Hepatocyte (in vitro differentiated cells): ENCODE results near the gene SHROOM4. TPM values are rescaled to one million over a fixed set of nuclear protein-coding genes. Genes with fewer than 3 reads are reported as not detected.

Experiments used
- DNase-seq: peaks from one replicate; pipeline ENCODE4 v3.0.0-alpha.2; 2016; ENCODE audit warnings: low spot score
- H2AFZ ChIP-seq: fragments of 200-600 bp; sonication (generic); 2 replicates; pipeline ENCODE4 v1.6.0; 2016; ENCODE audit warnings: antibody characterized with exemption, mild to moderate bottlenecking
- H3K27ac ChIP-seq: fragments of 200-600 bp; sonication (generic); 2 replicates; pipeline ENCODE4 v1.5.1; 2016; ENCODE audit warnings: mild to moderate bottlenecking
- H3K27me3 ChIP-seq: fragments of 200-600 bp; sonication (generic); 2 replicates; pipeline ENCODE4 v1.6.1; 2016
- H3K36me3 ChIP-seq: fragments of 200-600 bp; sonication (generic); replicated peaks from 2 replicates; pipeline ENCODE4 v1.5.1; 2016; ENCODE audit warnings: low read depth; ENCODE audit not compliant: insufficient read depth
- H3K4me1 ChIP-seq: fragments of 200-600 bp; sonication (generic); 2 replicates; pipeline ENCODE4 v1.5.1; 2016; ENCODE audit warnings: mild to moderate bottlenecking, moderate library complexity; ENCODE audit not compliant: insufficient read depth
- H3K4me2 ChIP-seq: fragments of 200-600 bp; sonication (generic); 2 replicates; pipeline ENCODE4 v1.6.0; 2016
- H3K4me3 ChIP-seq: fragments of 200-600 bp; sonication (generic); 2 replicates; pipeline ENCODE4 v1.5.1; 2016; ENCODE audit warnings: mild to moderate bottlenecking
- H3K79me2 ChIP-seq: fragments of 200-600 bp; sonication (generic); 2 replicates; pipeline ENCODE4 v1.6.0; 2017; ENCODE audit warnings: mild to moderate bottlenecking
- H3K9me2 ChIP-seq: fragments of 200-600 bp; sonication (generic); replicated peaks from 2 replicates; pipeline ENCODE4 v1.6.0; 2017; ENCODE audit warnings: mild to moderate bottlenecking; ENCODE audit not compliant: insufficient read depth
- H3K9me3 ChIP-seq: fragments of 200-600 bp; sonication (generic); 2 replicates; pipeline ENCODE4 v1.5.1; 2016; ENCODE audit warnings: low read depth, mild to moderate bottlenecking
- H4K20me1 ChIP-seq: fragments of 200-600 bp; sonication (generic); 2 replicates; pipeline ENCODE4 v1.6.0; 2016; ENCODE audit warnings: mild to moderate bottlenecking; ENCODE audit not compliant: insufficient read depth, poor library complexity, severe bottlenecking
- CTCF ChIP-seq: fragments of 200-600 bp; sonication (generic); IDR thresholded peaks from 2 replicates; pipeline ENCODE4 v1.5.1; 2016; ENCODE audit warnings: antibody characterized with exemption, mild to moderate bottlenecking; ENCODE audit not compliant: poor library complexity
- EZH2 ChIP-seq: fragments of 200-600 bp; sonication (generic); IDR thresholded peaks from 2 replicates; pipeline ENCODE4 v1.6.1; 2016; ENCODE audit warnings: antibody characterized with exemption, mild to moderate bottlenecking, borderline replicate concordance
- EZH2phosphoT487 ChIP-seq: fragments of 200-600 bp; sonication (generic); IDR thresholded peaks from one replicate; pipeline ENCODE4 v1.6.1; 2018; ENCODE audit warnings: antibody characterized with exemption, mild to moderate bottlenecking, low read depth, moderate library complexity; ENCODE audit not compliant: unreplicated experiment, severe bottlenecking
- WGBS: methylation state at CpG from one replicate; pipeline ENCODE4 v1.1.6; 2016; ENCODE audit warnings: low lambda C conversion rate; ENCODE audit errors: missing lambda C conversion rate; 5-methylcytosine and 5-hydroxymethylcytosine counted together
- polyA plus RNA-seq: library from polyadenylated mRNA; unstranded; fragments of >200 nt; fragmentation: Nextera tagmentation; extraction: Ambion mirVana; gene quantifications from 2 replicates; pipeline ENCODE4 v1.2.1, GENCODE V29; 2016
- total RNA-seq: library from RNA; depleted of rRNA; stranded (reverse); fragments of >200 nt; gene quantifications from 2 replicates; pipeline ENCODE4 v1.2.3, GENCODE V29; 2014

The SHROOM4 gene
- total and polyA plus RNA-seq, 2 experiments from 2014 or later, result 1.6 to 7.1 TPM

GRCh38 chrX:50825825-50826224 is 11.8 kb upstream of the SHROOM4 start:
- H3K4me2 ChIP-seq, result no peak overlapping the region
- no peaks in the 10 kb centered on the region for H3K27me3 ChIP-seq
- no peak overlapping the region for H3K4me3 ChIP-seq
- no peak for DNase-seq
- H3K4me1 ChIP-seq, result no peaks in the 10 kb centered on the region
- H4K20me1 ChIP-seq, result no peaks in the 10 kb centered on the region
- H2AFZ ChIP-seq, result no peak overlapping the region
- TF ChIP-seq EZH2phosphoT487 (no peak), EZH2 (no peak), CTCF (no peak)
- H3K36me3 ChIP-seq, result no peaks in the 10 kb centered on the region
- 76% methylated on average over 2 of the region's 2 CpGs for WGBS
- H3K9me3 ChIP-seq, result no peaks in the 10 kb centered on the region
- no peak overlapping the region for H3K27ac ChIP-seq
- H3K9me2 ChIP-seq, result no peaks in the 10 kb centered on the region
- no peaks in the 10 kb centered on the region for H3K79me2 ChIP-seq

GRCh38 chrX:50818986-50819385 is 5.0 kb upstream of the SHROOM4 start:
- Histone ChIP-seq H2AFZ (no peak overlapping the region), H3K9me3 (no peaks in the 10 kb centered on the region), H3K27me3 (no peaks in the 10 kb centered on the region), H4K20me1 (no peaks in the 10 kb centered on the region), H3K79me2 (no peaks in the 10 kb centered on the region), H3K4me3 (no peak overlapping the region), H3K9me2 (no peaks in the 10 kb centered on the region), H3K36me3 (no peaks in the 10 kb centered on the region), H3K4me1 (peaks cover 5% of the 10 kb centered on the region), H3K4me2 (no peak overlapping the region), H3K27ac (no peak overlapping the region)
- 84% methylated on average over 1 of the region's 1 CpG for WGBS
- TF ChIP-seq EZH2, result no peak
- TF ChIP-seq EZH2phosphoT487, result no peak
- no peak for TF ChIP-seq CTCF
- DNase-seq, result no peak

- H3K79me2 ChIP-seq, result peaks cover 19% of the 10 kb centered on the region
- no peaks in the 10 kb centered on the region for H4K20me1 ChIP-seq
- no peaks in the 10 kb centered on the region for H3K9me3 ChIP-seq
- no peaks in the 10 kb centered on the region for H3K9me2 ChIP-seq
- peaks cover 5% of the 10 kb centered on the region for H3K4me1 ChIP-seq
- DNase-seq, result peak; percentile 13
- 81% methylated on average over 9 of the region's 9 CpGs for WGBS
- peak overlapping the region; percentile 95 for H3K27ac ChIP-seq
- no peaks in the 10 kb centered on the region for H3K27me3 ChIP-seq
- no peaks in the 10 kb centered on the region for H3K36me3 ChIP-seq
- no peak overlapping the region for H3K4me3 ChIP-seq
- peak overlapping the region; percentile 85 for H3K4me2 ChIP-seq
- H2AFZ ChIP-seq, result peak overlapping the region; percentile 57
- TF ChIP-seq EZH2 (no peak), CTCF (no peak), EZH2phosphoT487 (no peak)
These were observed 1.1 kb upstream of the SHROOM4 start for GRCh38 chrX:50815120-50815519.

- WGBS, result 46% methylated on average over 6 of the region's 6 CpGs
- peaks cover 23% of the 10 kb centered on the region for H3K79me2 ChIP-seq
- H3K36me3 ChIP-seq, result no peaks in the 10 kb centered on the region
- H3K4me1 ChIP-seq, result peaks cover 5% of the 10 kb centered on the region
- peak; percentile 12 for DNase-seq
- peak overlapping the region; percentile 95 for H3K27ac ChIP-seq
- no peak overlapping the region for H3K4me3 ChIP-seq
- TF ChIP-seq EZH2phosphoT487, result no peak
- TF ChIP-seq CTCF, result no peak
- no peak for TF ChIP-seq EZH2
- peak overlapping the region; percentile 85 for H3K4me2 ChIP-seq
- H3K9me3 ChIP-seq, result no peaks in the 10 kb centered on the region
- no peaks in the 10 kb centered on the region for H3K9me2 ChIP-seq
- no peaks in the 10 kb centered on the region for H3K27me3 ChIP-seq
- H2AFZ ChIP-seq, result peak overlapping the region; percentile 57
- no peaks in the 10 kb centered on the region for H4K20me1 ChIP-seq
These were observed 707 bp upstream of the SHROOM4 start for GRCh38 chrX:50814701-50815100.
